Ovary (tissue), 3 donors: ENCODE data around the gene CALHM4.

ENCODE experiments used
- CTCF ChIP-seq, 3 donors: fragments of 450-650 bp in 2 of 3; fragments of 200-600 bp in 1 of 3; IDR thresholded peaks; one replicate each; pipeline versions ENCODE4 v1.5.1 to v1.8.0; 2016 to 2022; ENCODE audit warnings: antibody characterized with exemption in 3 of 3, mild to moderate bottlenecking in 1 of 3
- EP300 ChIP-seq: sonication (generic); formaldehyde crosslinking; IDR thresholded peaks from one replicate; pipeline ENCODE4 v1.6.1; 2017; ENCODE audit warnings: antibody characterized with exemption
- POLR2A ChIP-seq: fragments of 450-650 bp; IDR thresholded peaks from one replicate; pipeline ENCODE4 v1.6.1; 2017; ENCODE audit warnings: antibody characterized with exemption, mild to moderate bottlenecking, moderate library complexity
- donor health status: DM: no; HTN: no; CAD: no.

GRCh38 chr6:116562614-116563013, 9.1 kb downstream of the CALHM4 start:
- TF ChIP-seq CTCF (IDR thresholded peaks at IDR 0.05) = no peak
- no peak for TF ChIP-seq POLR2A
- TF ChIP-seq EP300 = no peak
